Cardiac muscle cell (in vitro differentiated cells and primary cell): ENCODE results near the gene HMGN5. TPM values are rescaled to one million over a fixed set of nuclear protein-coding genes. Genes with fewer than 3 reads are reported as not detected.

Experiments used
- DNase-seq, 2 donors: peaks; one replicate each; pipeline versions ENCODE4 v3.0.0 to v3.0.0-alpha.2; 2010 to 2017; ENCODE audit warnings: low read depth in 1 of 2, low spot score in 1 of 2
- H3K27ac ChIP-seq: fragments of 200-600 bp; sonication (generic); 2 replicates; pipeline ENCODE4 v1.5.1; 2016
- H3K27me3 ChIP-seq: fragments of 200-600 bp; sonication (generic); 2 replicates; pipeline ENCODE4 v1.6.0; 2016; ENCODE audit warnings: control low read depth
- H3K36me3 ChIP-seq: fragments of 200-600 bp; sonication (generic); 2 replicates; pipeline ENCODE4 v1.5.1; 2016; ENCODE audit warnings: control low read depth
- H3K4me1 ChIP-seq: fragments of 200-600 bp; sonication (generic); 2 replicates; pipeline ENCODE4 v1.8.1; 2017; ENCODE audit warnings: low read depth, mild to moderate bottlenecking, mixed run types
- H3K4me3 ChIP-seq: fragments of 200-600 bp; sonication (generic); 2 replicates; pipeline ENCODE4 v1.5.1; 2016; ENCODE audit warnings: mild to moderate bottlenecking
- H3K9me3 ChIP-seq: fragments of 200-600 bp; sonication (generic); 2 replicates; pipeline ENCODE4 v1.5.1; 2017; ENCODE audit warnings: low read depth, mild to moderate bottlenecking, control low read depth
- CTCF ChIP-seq: IDR thresholded peaks from 2 replicates; pipeline ENCODE4 v1.5.1; 2012; ENCODE audit warnings: low read depth, mild to moderate bottlenecking, low read length
- polyA plus RNA-seq: library from polyadenylated mRNA; unstranded; fragments of >200 nt; fragmentation: Nextera tagmentation; extraction: Ambion mirVana; gene quantifications from 2 replicates; pipeline ENCODE4 v1.2.1, GENCODE V29; 2016
- total RNA-seq: library from RNA; depleted of rRNA; stranded (reverse); fragments of >200 nt; gene quantifications from 2 replicates; pipeline ENCODE4 v1.2.3, GENCODE V29; 2016

The HMGN5 gene
- total and polyA plus RNA-seq, 2 experiments from 2014 or later = 7.8 to 20.7 TPM

DNA sequence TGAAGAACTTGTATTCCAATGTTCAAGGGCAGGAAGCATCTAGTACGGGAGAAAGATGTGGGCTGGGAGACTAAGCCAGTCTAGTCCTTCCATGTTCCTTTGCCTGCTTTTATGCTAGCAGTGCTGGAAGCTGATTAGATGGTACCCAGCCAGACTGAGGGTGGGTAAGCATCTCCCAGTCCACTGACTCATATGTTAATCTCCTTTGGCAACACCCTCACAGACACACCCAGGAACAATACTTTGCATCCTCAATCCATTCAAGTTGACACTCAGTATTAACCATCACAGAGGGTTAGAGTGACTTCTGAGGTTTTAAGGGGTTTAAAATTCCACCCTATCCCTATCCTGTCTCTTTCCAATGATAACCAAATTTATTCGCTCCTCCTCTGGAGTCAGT is 6.5 kb downstream of the HMGN5 start:
- TF ChIP-seq CTCF = no peak

DNA sequence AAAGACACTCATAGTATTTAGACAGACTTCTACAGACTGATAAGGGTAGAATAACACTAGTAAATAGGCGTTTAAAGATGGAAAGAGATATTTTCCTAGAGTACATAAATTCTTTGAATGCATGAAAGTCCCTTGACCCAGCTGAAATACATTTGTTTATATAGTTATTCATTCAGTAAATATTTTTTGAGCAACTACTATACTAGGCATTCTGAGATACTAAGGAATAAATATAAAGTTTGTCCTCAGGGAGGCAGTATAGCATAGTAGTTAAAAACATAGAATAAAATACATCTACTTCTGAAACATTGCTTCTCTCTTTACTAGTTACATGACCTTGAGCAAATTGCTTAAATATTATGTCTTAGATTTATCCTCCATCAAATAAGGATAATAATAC is 27.4 kb downstream of the HMGN5 start:
- peak; percentile 19 to 30 for DNase-seq
- no peak overlapping the region for H3K4me3 ChIP-seq
- no peaks in the 10 kb centered on the region for H3K9me3 ChIP-seq
- H3K36me3 ChIP-seq = no peaks in the 10 kb centered on the region
- H3K27me3 ChIP-seq = no peaks in the 10 kb centered on the region
- H3K4me1 ChIP-seq = no peaks in the 10 kb centered on the region
- no peak overlapping the region for H3K27ac ChIP-seq
- TF ChIP-seq CTCF = peak; percentile 6

More for the DNA sequence above, 6.5 kb downstream of the HMGN5 start:
- H3K27me3 ChIP-seq = no peaks in the 10 kb centered on the region
- no peaks in the 10 kb centered on the region for H3K36me3 ChIP-seq
- no peak overlapping the region for H3K27ac ChIP-seq
- H3K4me3 ChIP-seq = no peak overlapping the region
- no peaks in the 10 kb centered on the region for H3K4me1 ChIP-seq
- no peaks in the 10 kb centered on the region for H3K9me3 ChIP-seq
- no peak for DNase-seq

GRCh38 chrX:81168391-81168790 is 33.3 kb downstream of the HMGN5 start:
- Histone ChIP-seq H3K27me3 (no peaks in the 10 kb centered on the region), H3K36me3 (no peaks in the 10 kb centered on the region), H3K9me3 (peaks cover 4% of the 10 kb centered on the region), H3K4me1 (no peaks in the 10 kb centered on the region), H3K27ac (no peak overlapping the region), H3K4me3 (no peak overlapping the region)
- DNase-seq = no peak
- TF ChIP-seq CTCF = no peak

DNA sequence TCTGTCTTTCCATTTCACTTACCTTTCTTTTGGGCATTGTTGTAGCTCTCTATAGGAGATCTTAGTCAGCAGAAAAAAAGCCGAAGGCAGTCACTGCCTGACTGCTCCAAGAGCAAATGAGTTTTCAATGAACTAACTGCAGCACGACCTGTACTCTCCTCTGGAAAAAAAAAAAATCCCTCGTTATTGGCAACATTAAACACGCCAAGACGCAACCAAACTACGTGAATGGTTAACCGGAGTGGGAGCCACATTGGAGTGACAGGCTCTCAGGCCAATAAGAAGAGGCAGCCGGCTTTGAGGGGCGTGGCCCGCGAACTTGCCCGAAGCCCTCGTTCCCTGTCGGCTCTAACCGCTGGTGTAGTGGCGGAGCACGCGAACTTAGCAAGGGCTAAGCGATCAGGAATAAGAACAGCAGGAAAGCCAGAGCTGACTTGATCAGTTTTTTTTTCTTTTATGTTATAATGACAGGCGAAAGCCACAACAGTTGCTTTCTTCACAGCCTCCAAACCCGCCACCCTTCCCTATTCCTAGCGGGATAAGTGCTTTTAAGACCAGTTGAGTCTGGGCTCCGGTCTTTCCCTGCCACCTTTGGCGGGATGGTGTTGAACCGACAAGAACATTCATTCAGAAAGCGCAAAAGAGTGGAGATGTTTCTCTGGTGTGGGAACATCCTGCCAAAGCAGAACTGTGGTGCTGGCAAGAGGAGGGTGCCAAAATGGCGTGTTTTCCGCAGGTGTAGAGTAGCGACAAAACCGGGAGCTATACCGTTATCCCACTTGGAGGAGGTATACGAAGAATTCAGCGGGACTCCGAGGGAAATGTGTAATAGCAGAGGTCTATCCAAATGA is 80.0 kb downstream of the HMGN5 start:
- Histone ChIP-seq H3K27ac (peak overlapping the region; percentile 61), H3K4me3 (peak overlapping the region; percentile 68), H3K27me3 (peaks cover 3% of the 10 kb centered on the region), H3K9me3 (no peaks in the 10 kb centered on the region), H3K4me1 (no peaks in the 10 kb centered on the region), H3K36me3 (no peaks in the 10 kb centered on the region)
- TF ChIP-seq CTCF = no peak
- peak; percentile 90 to 95 for DNase-seq

DNA sequence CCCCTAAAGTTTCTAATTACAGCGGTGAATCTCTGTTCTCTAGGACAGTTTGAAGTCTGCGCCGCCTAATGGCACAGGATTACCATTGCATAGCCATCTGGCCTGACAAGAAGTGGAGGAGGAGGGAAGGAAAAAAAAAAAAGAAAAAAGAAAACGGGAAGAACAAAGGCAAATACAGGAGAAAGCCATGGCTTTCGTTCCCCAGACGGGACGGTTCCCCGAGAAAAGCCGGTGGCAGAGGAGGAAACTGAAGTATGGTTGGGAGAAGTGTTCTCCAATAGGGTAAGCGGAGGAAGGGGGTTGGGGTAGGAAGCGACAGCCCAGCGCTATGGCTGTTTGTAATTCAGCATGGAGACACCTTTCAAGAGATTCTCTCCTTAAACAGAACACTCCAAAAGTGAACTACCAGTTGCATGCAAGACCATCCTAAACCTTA is 80.8 kb downstream of the HMGN5 start:
- peak; percentile 74 for TF ChIP-seq CTCF
- peak overlapping the region; percentile 61 for H3K27ac ChIP-seq
- no peaks in the 10 kb centered on the region for H3K4me1 ChIP-seq
- DNase-seq = peak; percentile 58 to 66
- H3K9me3 ChIP-seq = no peaks in the 10 kb centered on the region
- no peaks in the 10 kb centered on the region for H3K36me3 ChIP-seq
- H3K4me3 ChIP-seq = peak overlapping the region; percentile 68
- peaks cover 3% of the 10 kb centered on the region for H3K27me3 ChIP-seq
